Lung (tissue), 12 donors: ENCODE data around the gene FOXP1. TPM values are rescaled to one million over a fixed set of nuclear protein-coding genes. Genes with fewer than 3 reads are reported as not detected.

ENCODE experiments used
- ATAC-seq: fragments of 200-7000 bp; cut with Tn5 transposase; one replicate; pipeline ENCODE4 v1.9.1; 2020; ENCODE audit warnings: moderate number of reproducible peaks; ENCODE audit not compliant: insufficient read depth, low FRiP score
- DNase-seq, 3 donors: peaks; one replicate each; pipeline ENCODE4 v3.0.0-alpha.2; 2013 to 2017
- H3K27ac ChIP-seq, 2 donors: one replicate each; pipeline ENCODE4 v1.5.1; 2013; ENCODE audit warnings: mild to moderate bottlenecking in 2 of 2, moderate library complexity in 2 of 2, control low read depth in 1 of 2, inconsistent platforms in 1 of 2, low read depth in 1 of 2, low read length in 1 of 2
- H3K27me3 ChIP-seq, 3 donors: one replicate each; pipeline ENCODE4 v1.5.1; 2013; ENCODE audit warnings: low read length in 2 of 3; ENCODE audit not compliant: control insufficient read depth in 3 of 3, insufficient read depth in 3 of 3
- H3K36me3 ChIP-seq, 4 donors: one replicate each; pipeline ENCODE4 v1.5.1; 2013; ENCODE audit warnings: low read length in 4 of 4, mild to moderate bottlenecking in 1 of 4, moderate library complexity in 1 of 4; ENCODE audit not compliant: control insufficient read depth in 4 of 4, insufficient read depth in 4 of 4
- H3K4me1 ChIP-seq, 5 donors: one replicate each; pipeline ENCODE4 v1.5.1; 2013; ENCODE audit warnings: low read length in 5 of 5, mild to moderate bottlenecking in 2 of 5, moderate library complexity in 1 of 5; ENCODE audit not compliant: control insufficient read depth in 5 of 5, insufficient read depth in 5 of 5
- H3K4me3 ChIP-seq: one replicate; pipeline ENCODE4 v1.5.1; 2013; ENCODE audit warnings: mild to moderate bottlenecking, control low read depth, moderate library complexity
- H3K9ac ChIP-seq, 2 donors: one replicate each; pipeline ENCODE4 v1.5.1; 2013; ENCODE audit warnings: low read length in 2 of 2, control low read depth in 1 of 2; ENCODE audit not compliant: insufficient read depth in 1 of 2
- H3K9me3 ChIP-seq, 4 donors: one replicate each; pipeline ENCODE4 v1.5.1; 2013; ENCODE audit warnings: low read length in 3 of 4, mild to moderate bottlenecking in 1 of 4, moderate library complexity in 1 of 4; ENCODE audit not compliant: control insufficient read depth in 4 of 4, insufficient read depth in 3 of 4
- WGBS, 2 donors: extraction: QIAGEN DNeasy Blood & Tissue Kit; methylation state at CpG; one replicate each; pipeline ENCODE4 v1.1.7; 2013; 5-methylcytosine and 5-hydroxymethylcytosine counted together
- polyA plus RNA-seq, 2 donors: library from polyadenylated mRNA; stranded (reverse); fragments of 200-250 nt; gene quantifications; one replicate each; pipeline ENCODE4 v1.2.1, GENCODE V29; 2013
- total RNA-seq, 2 donors: library from RNA; depleted of rRNA in 1 of 2; stranded (reverse); fragments of >200 nt in 1 of 2; gene quantifications; one replicate each; pipeline ENCODE4 v1.2.1, GENCODE V29; 2014 to 2021
- TF ChIP-seq, protein P1 (sequence below): IDR thresholded peaks from 2 replicates; pipeline ENCODE4 v1.5.1; 2012; ENCODE audit warnings: mild to moderate bottlenecking; ENCODE audit errors: control extremely low read depth, extremely low read depth
- donor health status: control.
- donor health status: control.
- donor health status: Bipolar disorder and iron deficiency.
- donor health status: healthy.
- donor health status: DM: yes; HTN: yes; CAD: no.

Gene FOXP1
- total and polyA plus RNA-seq, 4 donors: 13.8 to 287 (median 73.9) TPM

DNA sequence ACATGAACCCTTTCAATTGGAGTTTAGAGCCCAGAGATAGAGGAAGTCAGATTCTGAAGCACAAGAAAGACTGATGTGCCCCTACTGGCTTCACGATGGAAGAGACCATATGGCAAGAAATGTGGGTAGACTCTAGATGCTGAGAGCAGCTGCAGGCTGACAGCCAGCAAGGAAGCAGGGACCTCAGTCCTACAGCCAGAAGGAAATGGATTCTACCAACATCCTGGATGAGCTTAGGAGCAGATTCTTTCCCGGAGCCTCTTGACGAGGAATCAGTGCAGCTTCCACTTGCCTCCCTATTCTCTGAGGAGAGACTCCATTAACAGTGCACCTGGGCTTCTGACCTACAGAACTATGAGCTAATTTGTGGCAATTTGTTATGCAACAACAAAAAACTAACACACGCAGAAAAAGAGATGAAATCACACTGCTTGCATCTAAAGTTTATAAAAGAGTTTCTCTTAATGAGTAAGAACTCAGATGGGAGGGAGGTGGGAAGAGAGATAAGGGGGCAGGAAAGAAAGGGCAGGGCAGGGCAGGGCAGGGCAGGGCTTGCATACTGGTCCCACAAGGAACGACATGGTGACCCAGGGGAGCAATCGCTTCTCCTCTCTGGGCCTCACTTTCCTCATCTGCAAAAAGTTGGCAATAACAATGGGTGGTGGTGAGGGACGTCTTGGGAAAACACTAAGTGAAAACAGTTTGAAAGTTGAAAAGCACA, 440.9 kb downstream of the FOXP1 start:
- DNase-seq (no peak), ATAC-seq (no peak)
- Histone ChIP-seq H3K27me3 (no peaks in the 10 kb centered on the region), H3K36me3 (no peaks in the 10 kb centered on the region), H3K9me3 (no peaks in the 10 kb centered on the region), H3K27ac (peak overlapping the region in 1 of 2 donors; percentile 37), H3K9ac (no peak overlapping the region), H3K4me1 (no peaks in the 10 kb centered on the region), H3K4me3 (no peak overlapping the region)
- 50 to 65% methylated on average over 7 of the region's 7 CpGs for WGBS, 2 donors
- TF ChIP-seq, protein P1, sequence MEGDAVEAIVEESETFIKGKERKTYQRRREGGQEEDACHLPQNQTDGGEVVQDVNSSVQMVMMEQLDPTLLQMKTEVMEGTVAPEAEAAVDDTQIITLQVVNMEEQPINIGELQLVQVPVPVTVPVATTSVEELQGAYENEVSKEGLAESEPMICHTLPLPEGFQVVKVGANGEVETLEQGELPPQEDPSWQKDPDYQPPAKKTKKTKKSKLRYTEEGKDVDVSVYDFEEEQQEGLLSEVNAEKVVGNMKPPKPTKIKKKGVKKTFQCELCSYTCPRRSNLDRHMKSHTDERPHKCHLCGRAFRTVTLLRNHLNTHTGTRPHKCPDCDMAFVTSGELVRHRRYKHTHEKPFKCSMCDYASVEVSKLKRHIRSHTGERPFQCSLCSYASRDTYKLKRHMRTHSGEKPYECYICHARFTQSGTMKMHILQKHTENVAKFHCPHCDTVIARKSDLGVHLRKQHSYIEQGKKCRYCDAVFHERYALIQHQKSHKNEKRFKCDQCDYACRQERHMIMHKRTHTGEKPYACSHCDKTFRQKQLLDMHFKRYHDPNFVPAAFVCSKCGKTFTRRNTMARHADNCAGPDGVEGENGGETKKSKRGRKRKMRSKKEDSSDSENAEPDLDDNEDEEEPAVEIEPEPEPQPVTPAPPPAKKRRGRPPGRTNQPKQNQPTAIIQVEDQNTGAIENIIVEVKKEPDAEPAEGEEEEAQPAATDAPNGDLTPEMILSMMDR: no peak

DNA sequence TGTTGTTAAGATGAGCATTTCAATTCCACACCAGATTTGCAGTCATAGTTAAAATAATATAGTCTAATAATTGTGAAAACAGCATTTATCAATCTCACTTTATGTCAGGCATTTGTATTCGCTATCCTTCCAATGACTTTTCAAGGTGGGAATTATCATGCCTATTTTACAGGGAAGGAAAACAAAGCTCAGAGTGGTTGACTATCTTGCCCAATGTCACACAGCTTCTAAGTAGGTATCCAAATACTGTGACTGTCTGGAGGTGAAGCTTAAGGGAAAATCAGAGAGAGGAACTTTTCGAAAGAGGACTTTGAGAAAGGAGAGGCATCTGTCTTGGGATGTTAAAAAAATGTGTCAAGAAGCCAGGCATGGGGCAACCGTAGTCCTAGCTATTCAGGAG, 443.1 kb downstream of the FOXP1 start:
- no peaks in the 10 kb centered on the region for H3K27me3 ChIP-seq
- TF ChIP-seq, protein P1: no peak

DNA sequence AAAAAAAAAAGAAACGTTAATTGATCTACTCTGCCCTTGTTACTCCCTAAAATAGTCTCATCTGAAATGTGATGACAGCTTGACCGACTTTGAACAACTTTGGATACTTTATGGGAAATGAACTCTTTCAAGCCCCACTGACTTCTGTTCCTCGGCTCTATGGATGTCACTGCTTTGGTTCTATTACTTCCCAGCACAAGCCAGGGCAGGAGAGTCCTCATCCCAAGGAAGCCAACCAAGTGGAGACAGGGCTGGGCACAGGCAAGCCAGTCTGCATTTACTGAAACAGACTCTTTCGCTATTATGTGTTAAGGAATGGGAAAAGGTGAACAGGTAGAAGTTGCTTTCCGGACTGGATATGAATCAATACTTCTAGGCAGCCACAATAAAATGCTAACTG, 444.0 kb downstream of the FOXP1 start:
- WGBS, 2 donors: 92 to 95% methylated on average over 5 of the region's 5 CpGs
- peaks cover 0 to 19% (median 4%) of the 10 kb centered on the region in 5 donors for H3K4me1 ChIP-seq

More for the DNA sequence above, 443.1 kb downstream of the FOXP1 start:
- no peak overlapping the region for H3K27ac ChIP-seq
- no peak overlapping the region for H3K9ac ChIP-seq
- H3K4me3 ChIP-seq: no peak overlapping the region
- H3K9me3 ChIP-seq: no peaks in the 10 kb centered on the region
- ATAC-seq: no peak
- H3K36me3 ChIP-seq: no peaks in the 10 kb centered on the region
- WGBS, 2 donors: 96 to 98% methylated on average over 3 of the region's 3 CpGs
- peaks cover 0 to 10% (median 2%) of the 10 kb centered on the region in 5 donors for H3K4me1 ChIP-seq
- no peak for DNase-seq

More for the DNA sequence above, 444.0 kb downstream of the FOXP1 start:
- Histone ChIP-seq H3K27me3 (no peaks in the 10 kb centered on the region), H3K9ac (no peak overlapping the region), H3K4me3 (no peak overlapping the region), H3K27ac (no peak overlapping the region), H3K36me3 (no peaks in the 10 kb centered on the region), H3K9me3 (no peaks in the 10 kb centered on the region)
- no peak for DNase-seq
- TF ChIP-seq, protein P1: no peak
- ATAC-seq: no peak
